Fibroblast of the conjunctiva (primary cell): ENCODE data around the gene ETV7.
"Not testable (repeated sequence)": the region's sequence is repeated elsewhere in the genome, so short reads cannot be mapped to it uniquely, and the experiment has no call there.

Source experiments
- DNase-seq: peaks from one replicate; pipeline ENCODE4 v3.0.0-alpha.2; 2010; ENCODE audit warnings: low read depth

ETV7 gene

DNA sequence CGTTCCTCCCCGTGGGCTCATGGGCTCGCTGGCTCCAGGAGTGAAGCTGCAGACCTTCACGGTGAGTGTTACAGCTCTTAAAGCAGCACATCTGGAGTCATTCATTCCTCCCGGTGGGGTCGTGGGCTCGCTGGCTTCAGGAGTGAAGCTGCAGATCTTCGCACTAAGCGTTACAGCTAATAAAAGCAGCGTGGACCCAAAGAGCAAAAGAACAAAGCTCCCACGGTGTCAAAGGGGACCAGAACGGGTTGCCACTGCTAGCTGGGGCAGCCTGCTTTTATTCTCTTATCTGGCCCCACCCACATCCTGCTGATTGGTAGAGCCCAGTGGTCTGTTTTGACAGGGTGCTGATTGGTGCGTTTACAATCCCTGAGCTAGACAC, 24.1 kb downstream of the ETV7 start:
- DNase-seq, result not testable (repeated sequence)

DNA sequence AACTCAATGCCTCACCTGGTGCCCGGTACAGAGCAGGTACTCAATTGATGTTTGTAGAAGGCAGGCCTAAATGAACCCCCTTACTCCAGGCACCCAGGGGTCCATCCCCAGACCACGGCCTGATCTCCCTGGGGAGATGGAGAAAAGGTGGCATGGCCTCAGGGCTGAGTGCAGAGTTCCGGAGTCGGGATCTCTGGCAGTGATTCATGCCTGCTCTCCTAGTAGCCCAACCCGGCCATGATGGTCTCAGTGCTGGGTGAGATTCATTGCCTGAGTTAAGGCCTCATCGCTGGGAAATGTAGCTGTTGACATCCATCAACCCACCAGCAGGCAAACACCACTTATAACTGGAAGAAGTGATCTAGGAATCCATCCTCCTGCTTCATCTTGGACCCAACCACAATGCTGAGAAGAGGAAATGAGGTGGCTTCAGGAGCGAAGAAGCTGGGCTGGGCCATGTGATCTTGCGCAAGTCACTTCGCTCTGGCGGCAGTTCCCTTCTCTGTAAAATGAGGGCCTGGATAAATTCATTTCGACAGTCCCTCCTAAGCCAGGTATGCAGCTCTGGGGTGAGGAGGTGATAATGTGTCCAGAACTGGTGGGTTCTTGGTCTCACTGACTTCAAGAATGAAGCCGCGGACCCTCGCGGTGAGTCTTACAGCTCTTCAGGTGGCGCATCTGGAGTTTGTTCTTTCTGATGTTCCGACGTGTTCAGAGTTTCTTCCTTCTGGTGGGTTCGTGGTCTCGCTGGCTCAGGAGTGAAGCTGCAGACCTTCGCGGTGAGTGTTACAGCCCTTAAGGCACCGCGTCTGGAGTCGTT, 24.7 kb downstream of the ETV7 start:
- no peak for DNase-seq

- no peak for DNase-seq
These were observed 26.4 kb downstream of the ETV7 start for GRCh38 chr6:36361071-36361470.

- DNase-seq, result peak; percentile 51
These were observed 27.0 kb downstream of the ETV7 start for GRCh38 chr6:36360241-36361054.

- no peak for DNase-seq
These were observed 29.1 kb downstream of the ETV7 start for GRCh38 chr6:36358226-36358915.

DNA sequence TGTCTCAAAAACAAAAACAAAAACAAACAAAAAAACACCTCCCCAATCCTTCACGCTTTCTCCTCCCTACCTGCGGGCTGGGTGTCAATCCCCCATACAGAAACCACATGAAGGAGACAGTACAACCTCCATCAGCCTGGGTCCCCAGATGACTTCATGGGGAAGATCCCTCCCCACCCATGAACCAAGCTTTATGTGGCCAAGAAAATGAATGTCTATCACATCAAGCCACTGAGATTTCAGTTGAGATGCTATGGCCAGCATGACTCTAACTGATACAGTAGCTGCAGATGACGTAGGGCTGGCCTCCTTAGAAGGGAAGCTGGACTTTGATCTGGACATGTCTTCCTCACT, 29.6 kb downstream of the ETV7 start:
- DNase-seq, result no peak

DNA sequence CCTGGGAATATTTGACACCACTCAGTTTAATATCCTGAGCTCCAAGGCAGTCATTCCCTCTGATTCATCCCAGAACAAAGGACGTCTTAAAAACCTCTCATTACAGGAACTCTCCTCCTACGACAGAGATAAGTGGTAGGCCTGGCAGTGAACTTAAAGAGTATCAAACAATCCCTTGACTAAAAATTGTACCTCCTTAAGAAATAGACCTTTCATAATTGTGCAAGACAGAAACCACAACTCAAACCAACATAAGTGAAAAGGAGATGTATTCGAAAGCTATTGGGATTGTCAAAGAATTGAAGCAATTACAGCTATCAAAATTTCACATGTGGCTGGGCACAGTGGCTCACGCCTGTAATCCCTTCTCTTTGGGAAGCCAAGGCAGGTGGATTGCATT, 31.6 kb downstream of the ETV7 start:
- DNase-seq, result no peak

DNA sequence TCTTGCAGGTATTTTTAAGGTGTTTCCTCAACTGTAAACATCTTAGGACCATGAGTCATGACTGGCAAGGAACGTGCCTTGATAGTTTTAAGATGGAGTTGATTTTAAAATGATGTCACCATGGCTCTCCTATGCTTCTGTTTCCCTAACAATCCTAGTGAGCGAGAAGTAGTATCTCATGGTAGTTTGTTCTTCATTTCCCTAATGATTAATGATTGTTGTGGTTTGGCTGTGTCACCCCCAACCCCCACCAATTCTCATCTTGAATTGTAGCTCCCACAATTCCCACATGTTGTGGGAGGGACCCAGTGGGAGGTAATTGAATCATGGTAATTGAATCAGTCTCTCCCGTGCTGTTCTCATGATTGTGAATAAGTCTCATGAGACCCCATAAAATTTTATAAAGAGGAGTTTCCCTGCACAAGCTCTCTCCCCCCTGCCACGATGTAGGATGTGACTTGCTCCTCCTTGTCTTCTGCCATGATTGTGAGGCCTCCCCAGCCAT, 34.0 kb downstream of the ETV7 start:
- DNase-seq, result no peak

DNA sequence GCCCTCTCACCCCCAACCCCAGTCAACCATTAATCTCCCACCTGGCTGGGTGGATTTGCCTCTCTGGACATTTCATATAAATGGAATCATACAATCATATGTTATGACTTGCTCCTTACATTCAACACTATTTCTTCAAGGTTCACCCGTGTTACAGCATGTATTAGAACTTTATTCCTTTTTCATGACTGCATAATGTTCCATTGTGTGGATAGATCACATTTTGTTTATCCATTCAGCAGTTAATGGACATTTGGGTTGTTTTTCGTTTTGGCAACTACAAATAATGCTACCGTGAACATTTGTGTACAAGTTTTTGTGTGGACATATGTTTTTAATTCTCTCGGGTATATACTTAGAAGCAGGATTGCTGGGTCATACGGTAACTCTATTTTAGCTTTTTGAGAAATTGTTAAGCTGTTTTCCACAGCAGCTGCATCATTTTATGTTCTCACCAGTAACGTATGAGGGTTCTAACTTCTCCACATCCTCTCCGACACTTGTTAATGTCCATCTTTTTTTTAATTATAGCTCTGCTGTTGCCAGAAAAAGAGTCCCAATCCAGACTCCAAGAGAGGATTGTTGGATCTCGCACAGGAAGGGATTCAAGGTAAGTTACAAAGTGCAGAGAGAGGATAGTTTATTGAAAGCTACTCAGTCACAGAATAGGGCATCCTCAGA, 34.9 kb downstream of the ETV7 start:
- DNase-seq, result no peak

DNA sequence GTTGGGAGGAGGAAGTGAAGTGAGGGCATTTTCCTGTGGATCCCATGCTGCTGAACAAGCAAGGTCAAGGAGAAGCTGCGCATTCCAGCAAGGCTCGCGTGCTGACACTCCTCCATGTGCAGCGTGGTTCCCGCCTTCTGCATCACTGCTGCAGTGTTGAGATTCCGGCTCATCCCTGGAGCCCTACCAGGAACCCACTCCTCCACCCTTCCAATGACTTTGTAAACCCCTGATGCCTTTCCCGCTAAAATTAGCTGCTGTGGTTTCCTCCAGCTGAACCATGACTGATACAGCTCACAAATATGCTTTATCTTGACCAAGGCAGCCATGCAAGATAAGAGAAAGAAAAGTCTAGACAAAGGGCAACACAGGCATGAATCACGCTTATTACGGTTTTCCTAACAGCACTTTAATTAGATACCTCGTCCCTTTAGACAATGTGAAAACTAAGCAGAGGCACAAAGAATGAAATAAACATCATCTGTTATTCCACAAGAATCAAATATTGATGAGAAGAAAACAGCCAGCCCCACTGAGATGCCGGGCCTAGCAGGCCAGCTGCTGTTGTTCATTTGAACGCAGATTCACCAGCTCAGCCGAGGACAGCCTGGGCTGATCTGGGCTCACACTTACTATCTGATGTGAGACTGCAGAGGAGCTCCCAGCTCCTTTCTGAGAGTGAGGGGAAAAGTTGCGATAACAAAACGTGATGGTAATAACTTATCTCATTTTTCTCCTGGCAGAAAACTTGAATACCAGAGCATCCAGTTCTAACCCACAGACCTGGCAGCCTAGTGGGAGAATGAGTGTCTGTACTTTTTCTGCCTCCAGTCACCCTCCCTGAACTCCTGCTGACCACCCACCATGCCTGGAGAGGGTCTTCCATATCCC, 36.5 kb downstream of the ETV7 start:
- DNase-seq, result no peak

DNA sequence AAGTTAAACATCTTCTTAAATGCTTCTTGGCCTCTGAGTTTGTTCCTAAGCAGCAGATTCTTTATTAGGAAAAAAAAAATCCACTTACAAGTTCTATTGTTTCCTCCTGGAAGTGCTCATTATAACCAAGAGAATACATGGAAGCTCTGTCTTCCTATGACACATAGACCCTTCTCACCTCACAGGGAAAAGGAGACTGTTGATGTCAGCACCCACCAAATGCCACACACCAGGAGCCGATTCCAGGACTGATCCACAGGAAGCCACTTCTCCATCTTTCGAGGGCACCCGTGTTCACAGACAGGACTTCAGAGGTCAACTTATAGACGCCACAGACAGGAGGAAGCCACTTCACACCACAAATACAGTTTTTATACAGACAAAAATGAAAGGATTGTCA, 37.4 kb downstream of the ETV7 start:
- DNase-seq, result no peak

DNA sequence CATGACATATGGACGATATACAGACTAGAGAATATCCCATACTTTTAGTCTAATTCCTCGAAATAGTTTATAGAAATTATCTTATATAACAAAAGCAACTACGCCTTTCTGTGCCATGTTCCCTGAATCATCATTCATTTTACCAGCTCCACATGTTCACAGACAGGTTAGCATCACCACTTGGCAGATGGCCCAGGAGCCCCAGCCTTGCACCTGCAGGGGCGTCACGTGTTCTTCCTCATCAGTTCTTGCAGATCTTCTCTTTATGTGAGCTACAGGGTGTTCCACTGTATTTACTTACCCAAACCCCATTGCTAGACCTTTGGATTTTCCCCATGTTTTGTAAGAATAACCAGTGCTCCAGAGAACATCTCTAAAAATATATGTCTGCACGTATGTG, 38.2 kb downstream of the ETV7 start:
- no peak for DNase-seq

GRCh38 chr6:36347621-36348020, 39.8 kb downstream of the ETV7 start:
- DNase-seq, result no peak

GRCh38 chr6:36346486-36347273, 40.8 kb downstream of the ETV7 start:
- DNase-seq, result no peak

DNA sequence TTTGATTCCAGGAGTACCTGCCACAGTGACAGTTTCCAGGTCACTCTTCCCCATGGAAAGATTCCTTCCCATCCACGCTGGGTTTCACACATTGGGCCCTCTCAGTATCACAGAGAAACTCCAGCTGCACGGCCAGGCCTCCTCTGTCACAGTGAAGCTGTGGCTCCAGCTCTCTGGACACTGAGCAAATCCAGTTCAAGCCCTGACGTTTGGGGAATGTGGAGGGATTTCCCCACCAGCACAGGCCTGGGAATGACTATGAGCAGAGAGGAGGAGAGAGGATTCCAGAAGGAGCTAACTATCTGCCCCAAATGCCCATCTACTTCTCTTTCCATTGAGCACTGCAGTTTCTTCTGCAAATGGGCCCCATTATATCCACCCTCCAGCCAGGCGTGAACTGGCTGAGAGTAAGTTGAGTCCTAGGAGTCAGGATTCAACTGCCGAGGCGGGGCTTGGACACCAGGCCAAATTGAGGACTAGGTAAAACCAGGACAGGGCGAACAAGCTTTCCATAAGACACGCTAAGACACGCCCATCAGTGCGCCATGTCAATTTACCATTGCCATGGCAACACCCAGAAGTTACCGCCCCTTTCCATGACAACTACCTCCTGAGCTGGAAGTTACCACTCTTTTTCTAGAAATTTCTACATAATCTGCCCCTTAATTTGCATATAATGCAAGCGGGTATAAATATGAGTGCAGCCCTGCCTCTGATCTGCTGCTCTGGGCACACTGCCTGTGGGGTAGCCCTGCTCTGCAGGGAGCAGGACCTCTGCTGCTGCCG, 41.6 kb downstream of the ETV7 start:
- no peak for DNase-seq

DNA sequence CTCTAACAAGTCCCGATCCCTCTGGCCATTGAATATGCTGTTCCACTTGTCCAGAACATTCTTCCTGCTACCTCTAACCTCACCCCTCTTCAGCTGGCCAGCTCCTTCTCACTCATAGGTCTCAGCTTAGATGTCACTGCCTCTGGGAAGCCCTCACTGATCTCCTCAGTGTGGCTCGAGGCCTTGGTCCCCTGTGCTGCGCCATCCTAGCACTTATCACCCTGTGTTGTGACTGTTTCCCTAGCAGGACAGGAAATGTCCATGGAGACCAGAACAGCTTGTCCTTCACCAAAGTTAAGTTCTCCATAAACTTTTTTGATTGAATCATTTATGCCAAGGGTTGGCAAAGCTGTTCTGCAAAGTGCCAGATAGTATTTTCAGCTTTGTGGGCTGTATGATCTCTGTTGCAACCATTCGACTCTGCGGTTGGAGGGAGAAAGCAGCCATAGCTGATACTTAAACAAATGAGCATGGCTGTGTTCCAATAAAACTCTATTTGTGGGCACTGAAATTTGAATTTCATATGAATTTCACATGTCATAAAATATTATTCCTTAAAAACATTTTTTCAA, 44.3 kb downstream of the ETV7 start:
- no peak for DNase-seq

- DNase-seq, result peak; percentile 36
These were observed 46.6 kb downstream of the ETV7 start for GRCh38 chr6:36340618-36341454.

DNA sequence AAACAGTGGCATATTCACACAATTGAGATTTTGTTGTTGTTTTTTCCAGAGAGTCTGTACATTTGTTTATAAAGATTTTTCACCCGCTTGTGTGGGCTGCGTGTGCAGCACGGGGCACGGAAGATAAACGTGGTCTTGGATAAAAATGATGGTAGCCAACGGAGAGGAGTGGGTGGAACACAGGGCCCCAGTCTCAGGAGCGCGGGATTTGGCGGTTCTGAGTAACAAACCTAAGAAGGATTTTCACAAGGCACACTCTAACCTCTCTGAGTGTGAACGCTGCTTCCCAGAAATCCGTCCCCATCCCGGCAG, 47.2 kb downstream of the ETV7 start:
- DNase-seq, result no peak
